ENCODE results near the gene TBX20.

The TBX20 gene, protein sequence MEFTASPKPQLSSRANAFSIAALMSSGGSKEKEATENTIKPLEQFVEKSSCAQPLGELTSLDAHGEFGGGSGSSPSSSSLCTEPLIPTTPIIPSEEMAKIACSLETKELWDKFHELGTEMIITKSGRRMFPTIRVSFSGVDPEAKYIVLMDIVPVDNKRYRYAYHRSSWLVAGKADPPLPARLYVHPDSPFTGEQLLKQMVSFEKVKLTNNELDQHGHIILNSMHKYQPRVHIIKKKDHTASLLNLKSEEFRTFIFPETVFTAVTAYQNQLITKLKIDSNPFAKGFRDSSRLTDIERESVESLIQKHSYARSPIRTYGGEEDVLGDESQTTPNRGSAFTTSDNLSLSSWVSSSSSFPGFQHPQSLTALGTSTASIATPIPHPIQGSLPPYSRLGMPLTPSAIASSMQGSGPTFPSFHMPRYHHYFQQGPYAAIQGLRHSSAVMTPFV

GRCh38 chr7:35253710-35254495 lies at the start of gene TBX20:
TSS of gene TBX20 (minus strand) at chr7:35254100. CDS start at chr7:35253620, 480 bp downstream.
- DNase-seq: no peak

GRCh38 chr7:35289376-35289775 lies 35.5 kb upstream of the TBX20 start:
- DNase-seq: no peak

- no peak for DNase-seq
Observed at GRCh38 chr7:35286986-35287385, 33.1 kb upstream of the TBX20 start.

DNA sequence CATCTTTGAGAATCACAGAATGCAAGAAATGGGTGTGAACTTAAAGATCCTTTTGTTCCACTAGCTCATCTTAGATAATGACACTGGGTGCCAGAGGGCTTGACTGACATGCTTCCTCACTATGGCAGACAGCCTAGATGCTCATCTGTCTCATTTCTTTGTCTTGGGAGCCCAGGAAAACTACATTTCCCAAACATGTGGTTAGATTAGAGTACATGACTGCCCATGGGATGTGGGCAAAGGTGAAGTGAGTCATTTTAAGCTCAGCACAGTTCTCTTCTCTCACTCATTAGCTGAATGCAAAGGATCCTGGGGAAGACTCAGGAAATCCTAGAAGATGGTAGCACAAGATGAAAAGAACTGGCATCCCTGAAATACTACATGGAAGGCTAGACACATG lies 32.5 kb upstream of the TBX20 start:
- no peak for DNase-seq

GRCh38 chr7:35285799-35286198 lies 31.9 kb upstream of the TBX20 start:
- no peak for DNase-seq

DNA sequence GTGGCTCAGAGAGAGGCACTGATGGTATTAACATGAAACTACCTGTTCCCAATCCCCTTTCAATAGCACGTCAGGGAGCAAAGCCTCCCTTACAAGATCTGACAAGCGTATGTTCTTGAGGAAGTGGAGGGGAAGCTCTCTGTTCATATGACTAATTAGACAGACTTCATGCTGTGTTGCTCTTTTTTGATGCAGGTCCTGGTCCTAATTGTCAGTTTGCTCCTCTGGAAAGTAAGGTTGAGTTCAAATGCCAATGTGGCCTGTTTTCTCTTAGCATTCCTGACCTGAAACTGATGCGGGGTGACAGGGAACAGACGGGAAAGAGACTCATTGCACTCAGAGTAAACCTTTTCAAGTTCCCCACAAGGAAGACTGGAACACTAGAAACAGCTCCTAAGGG lies 27.0 kb upstream of the TBX20 start:
- no peak for DNase-seq

DNA sequence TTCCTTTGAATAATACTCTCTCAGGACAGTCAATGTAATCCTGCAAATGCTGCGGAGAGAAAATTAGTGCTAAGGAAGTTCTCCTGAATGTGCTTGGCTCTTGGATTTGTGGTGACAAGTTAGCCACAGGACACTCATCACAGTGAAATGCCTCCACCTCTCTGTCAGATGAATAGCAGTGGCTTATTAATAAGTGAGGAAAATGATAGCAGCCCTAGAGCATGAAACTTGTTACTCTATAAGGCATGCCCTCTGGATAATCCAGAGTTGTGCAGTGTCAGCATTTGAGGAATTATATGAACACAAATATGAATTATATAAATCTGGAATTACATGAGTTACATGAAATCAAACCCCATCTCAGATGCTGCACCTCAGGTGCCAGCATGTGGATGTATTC lies 23.5 kb upstream of the TBX20 start:
- DNase-seq: no peak

- DNase-seq: no peak
Observed at GRCh38 chr7:35272246-35272645, 18.3 kb upstream of the TBX20 start.

DNA sequence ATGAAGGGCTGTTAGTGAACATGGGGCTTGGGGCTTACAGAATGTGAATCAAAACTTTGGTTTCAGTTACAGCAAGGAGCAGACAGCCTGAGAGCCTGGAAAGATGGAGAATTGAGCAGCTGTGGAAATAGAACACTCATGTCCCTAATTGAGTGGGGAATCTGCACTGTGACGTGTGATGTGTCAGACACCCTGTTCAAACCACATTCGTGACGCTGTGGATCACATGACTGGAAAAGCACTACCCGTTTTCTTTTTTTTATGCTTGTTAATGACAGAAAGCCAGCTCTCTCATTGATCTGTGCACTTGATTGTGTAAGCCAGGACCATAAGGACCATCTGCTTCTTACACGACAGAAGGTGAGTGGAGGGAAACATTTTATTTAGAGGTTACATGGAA lies 15.1 kb upstream of the TBX20 start:
- DNase-seq: no peak

- DNase-seq: no peak
Observed at GRCh38 chr7:35267411-35267810, 13.5 kb upstream of the TBX20 start.

- DNase-seq: no peak
Observed at GRCh38 chr7:35263396-35263795, 9.5 kb upstream of the TBX20 start.

GRCh38 chr7:35261476-35262285 lies 7.8 kb upstream of the TBX20 start:
- DNase-seq: no peak

- DNase-seq: no peak
Observed at GRCh38 chr7:35261041-35261440, 7.1 kb upstream of the TBX20 start.

GRCh38 chr7:35260246-35260645 lies 6.3 kb upstream of the TBX20 start:
- no peak for DNase-seq

DNA sequence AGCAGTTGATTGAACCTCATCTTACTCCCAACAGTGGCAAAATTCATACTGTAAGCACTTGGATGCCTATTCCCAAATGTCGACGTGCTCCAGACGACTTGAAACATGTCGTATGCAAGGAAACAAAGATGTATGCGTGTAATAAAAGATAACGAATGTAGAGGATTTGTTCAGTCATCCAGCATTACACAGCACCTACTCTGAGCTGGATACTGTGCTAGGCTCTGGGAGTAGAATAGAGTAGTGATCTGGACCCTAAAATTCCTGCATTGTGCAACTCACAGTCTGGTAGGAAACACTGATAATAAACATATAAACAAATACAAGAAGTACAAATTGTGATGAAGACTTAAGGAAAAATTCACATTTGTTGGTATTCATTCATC lies 5.6 kb upstream of the TBX20 start:
- DNase-seq: no peak

GRCh38 chr7:35258868-35259522 lies 5.1 kb upstream of the TBX20 start:
- DNase-seq: no peak

- no peak for DNase-seq
Observed at GRCh38 chr7:35258125-35258867, 4.4 kb upstream of the TBX20 start.

DNA sequence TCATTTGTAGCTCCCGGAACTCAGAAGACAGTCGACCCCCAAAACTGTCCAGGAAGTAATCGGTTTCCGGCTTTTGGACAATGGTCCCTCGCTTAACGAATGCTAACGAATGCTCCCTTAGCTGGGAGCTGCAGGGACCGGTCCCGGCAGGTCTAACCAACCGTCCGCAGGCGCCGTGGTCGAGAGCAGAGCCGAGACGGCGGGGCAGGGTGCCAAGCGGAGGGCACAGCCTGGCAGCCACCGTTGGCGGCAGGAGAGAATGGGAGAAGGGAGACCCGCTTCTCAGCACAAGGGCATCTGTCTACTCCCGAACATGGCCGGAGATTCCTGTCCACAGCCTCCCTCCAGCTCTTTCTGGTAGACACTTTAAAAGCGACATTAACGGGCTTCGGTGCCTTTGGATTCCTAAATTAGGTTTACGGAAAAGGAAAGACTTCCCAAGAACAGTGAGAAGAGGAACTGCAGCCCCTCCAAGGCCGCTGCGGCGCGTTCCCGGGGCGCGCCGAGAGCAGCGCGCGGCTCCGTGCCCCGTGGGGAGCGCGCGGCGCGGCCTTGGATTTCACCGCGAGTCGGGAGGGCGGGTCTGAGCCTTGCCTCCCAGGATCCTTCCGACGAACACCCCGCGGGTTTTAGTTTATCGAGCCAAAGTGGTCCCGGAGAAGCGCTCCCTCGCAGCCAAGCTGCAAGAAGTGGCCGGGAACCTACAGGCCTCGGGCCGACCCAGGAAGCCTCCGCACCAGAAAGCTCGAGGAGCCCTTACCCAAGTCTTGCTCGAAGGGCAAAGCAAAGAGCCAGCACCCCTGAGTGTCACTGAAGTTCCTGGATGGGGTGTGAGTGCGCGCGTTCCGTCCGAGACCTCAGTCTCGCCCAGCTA lies 3.6 kb upstream of the TBX20 start:
- no peak for DNase-seq

- DNase-seq: no peak
Observed at GRCh38 chr7:35256256-35257175, 2.6 kb upstream of the TBX20 start.
